TTC549 (cell line): ENCODE data around the gene CCDC107.

Source experiments
- FAIRE-seq: peaks from 2 replicates; lab custom pipeline; 2012; peaks lifted over from hg19 to GRCh38; lab: Jason Lieb, UNC

The CCDC107 gene

DNA sequence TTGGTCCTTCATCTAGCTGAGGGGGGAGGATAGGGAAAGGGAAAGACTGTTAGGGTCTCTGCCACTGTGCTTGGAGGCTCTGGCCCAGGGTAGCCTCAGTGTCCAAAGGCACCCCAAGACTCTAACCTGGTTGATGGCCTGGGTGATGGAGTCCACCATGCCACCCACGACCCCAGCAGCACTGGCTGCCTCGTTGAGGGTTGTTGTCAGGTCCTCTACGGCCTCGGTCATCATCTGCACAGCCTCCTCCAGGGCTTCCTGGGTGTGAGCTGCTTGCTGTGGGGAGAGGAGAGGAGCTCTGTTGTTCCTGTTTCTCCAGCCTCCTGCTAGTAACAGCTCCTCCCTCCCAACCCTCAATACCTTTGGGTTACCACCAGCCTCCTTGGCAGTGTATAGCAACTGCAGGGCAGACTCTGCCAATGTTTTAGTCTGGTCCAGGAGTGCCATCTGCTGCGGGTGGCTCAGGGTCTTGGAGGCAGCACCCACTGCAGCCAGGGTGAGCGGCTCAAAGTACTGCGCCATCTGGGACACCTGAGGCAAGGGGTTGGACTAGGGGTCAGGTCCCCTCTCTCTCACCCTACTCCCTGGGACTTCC lies 47.8 kb downstream of the CCDC107 start:
- FAIRE-seq, result no peak

DNA sequence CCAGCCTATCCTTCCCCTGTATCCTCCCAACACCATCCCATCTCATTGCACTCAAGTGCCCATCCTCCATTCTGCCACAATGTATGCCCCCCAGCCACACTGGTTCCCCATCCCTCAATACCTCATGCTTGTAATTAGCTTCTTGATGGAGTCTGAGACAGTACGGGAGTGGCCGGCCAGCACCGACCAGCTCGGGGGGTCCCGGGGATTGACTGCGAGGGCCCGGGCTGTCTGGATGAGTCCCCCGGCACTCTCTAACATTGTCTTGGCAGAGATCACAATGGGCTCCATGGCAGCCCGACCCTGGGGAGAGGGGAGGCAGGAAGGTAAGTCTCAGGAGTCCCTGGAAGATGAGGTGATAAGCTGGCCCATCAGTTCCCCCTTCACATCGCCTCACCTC lies 48.9 kb downstream of the CCDC107 start:
- no peak for FAIRE-seq

DNA sequence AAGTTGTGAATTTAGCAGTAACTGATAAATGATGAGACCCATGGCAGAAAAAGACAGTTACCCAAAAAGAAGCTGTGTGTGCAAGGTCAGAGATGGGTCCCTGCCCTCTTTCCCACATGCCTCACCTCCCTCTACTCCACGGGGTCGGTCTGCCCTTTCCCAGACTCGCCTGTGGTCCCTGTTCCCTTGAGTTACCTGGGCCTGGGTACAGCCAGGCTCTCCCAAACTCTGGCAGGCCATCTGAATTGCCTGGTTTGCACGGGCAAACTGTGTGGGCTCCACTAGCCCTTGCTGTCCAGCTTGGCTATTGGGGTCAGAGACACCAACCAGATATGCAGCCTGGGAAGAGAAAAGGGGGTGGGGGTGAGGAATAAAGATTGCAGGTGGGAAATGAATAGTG lies 50.1 kb downstream of the CCDC107 start:
- no peak for FAIRE-seq

DNA sequence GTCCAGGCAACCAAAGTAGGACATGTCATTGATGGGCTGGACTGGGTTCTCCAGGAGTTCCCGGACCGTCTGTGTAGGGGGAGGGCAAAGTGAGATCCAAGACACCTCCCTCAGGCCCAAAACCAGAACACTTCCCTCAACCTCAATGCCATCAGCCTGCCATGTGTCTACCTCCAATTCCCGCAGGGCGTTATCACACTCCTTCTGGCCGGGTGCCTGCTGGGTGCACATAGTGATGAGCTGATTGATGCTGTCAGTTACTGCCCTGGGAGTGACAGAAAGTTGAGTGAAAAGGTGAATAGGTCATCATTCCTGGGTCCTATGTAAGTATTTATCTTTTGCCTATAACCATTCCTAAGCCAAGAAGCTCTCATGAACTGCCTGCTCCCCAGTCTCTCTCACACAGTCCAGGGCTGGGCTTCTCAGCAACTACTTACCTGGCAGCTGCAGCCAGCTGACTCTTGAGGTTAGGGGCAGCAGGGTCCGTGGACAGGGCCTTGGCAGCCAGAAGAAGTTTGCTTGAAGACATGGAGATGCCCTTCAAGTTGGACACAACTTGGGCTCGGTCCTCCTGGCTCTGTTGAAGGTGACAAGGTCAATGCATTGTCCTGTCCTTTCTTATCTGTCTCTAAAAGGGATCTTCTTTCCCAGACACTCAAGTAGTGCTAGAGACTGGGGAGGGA lies 52.9 kb downstream of the CCDC107 start:
- FAIRE-seq, result no peak
